ENCODE measurements around the gene MRPL54. TPM values are rescaled to one million over a fixed set of nuclear protein-coding genes. Genes with fewer than 3 reads are reported as not detected.
"Not testable (repeated sequence)": the region's sequence is repeated elsewhere in the genome, so short reads cannot be mapped to it uniquely, and the experiment has no call there.

The MRPL54 gene
- total RNA-seq, 1 donor from 2014 or later, result 73.8 TPM

DNA sequence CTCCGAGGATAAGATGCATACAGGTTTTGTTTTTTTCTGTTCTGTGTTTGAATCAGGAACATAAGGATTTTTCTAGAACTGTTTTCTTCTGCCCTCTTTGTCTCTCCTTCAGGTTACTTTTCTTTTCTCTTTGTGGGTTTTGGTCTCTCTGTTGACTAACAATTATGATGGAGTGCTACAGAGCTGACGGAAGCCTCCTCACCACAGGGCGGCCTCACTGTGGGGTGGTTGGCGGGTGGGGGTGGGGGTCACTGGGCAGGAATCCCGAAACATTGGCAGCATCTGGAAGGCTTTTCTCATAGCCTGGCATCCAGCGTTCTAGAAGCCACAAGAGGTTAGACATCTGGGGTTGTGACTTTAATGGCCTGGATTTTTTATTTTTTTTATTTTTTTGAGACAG lies 35.7 kb downstream of the MRPL54 start:
- DNase-seq (ENCODE audit: missing footprints) (no peak), ATAC-seq (no peak)
- intact Hi-C loops (cut with DNase I), result no loop called here

DNA sequence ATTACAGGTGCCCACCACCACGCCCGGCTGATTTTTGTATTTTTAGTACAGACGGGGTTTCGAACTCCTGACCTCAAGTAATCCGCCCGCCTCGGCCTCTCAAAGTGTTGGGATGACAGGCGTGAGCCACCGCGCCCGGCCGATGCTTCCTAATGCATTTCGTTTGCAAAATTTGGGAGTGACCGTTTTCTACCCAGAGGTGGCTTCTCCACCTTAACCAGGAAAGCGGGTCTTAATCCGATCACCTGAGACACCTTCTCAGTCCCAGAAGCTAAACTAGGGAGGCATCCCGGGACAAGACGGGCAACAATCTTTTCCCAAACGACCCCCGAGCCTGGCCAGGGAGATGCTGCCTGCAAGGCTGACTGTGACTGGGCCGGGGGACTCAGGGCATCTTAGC lies 38.5 kb downstream of the MRPL54 start:
- no peak for DNase-seq (ENCODE audit: missing footprints)
- intact Hi-C loops (cut with DNase I), result no loop called here
- no peak for ATAC-seq

DNA sequence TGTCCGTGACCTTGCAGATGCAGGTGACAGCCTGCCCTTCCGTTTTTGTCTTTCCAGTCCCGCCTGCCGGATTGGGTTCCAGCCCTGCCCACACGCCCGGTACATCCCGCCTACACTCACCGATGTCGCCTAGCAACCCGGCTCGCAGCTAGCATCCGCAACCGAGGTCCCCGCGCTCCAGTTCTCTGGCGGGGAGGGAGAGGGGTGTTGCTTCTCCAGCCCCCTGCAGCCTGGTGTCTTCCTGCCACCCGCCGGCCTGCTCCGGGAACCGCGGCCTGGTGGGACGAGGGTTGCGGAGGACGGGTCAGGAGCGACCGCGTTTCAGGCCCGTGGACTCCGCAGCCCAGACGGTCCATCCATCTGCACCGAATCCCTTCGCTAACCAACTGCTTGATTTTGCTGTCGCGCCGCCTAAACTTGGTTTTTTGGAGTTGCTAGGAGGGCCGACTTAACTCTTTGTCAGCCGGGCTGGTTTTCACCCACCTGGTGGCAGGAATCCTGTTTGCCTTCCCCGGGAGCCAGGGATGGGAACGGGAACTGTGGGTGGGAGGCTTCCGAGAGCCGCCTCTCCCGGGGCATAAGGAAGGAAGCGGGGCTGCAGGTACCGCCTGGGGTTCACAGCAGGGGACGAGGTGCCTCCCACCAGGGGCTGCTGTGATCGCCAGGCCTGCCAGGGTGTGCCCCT lies 39.1 kb downstream of the MRPL54 start:
- ATAC-seq (no peak), DNase-seq (ENCODE audit: missing footprints) (peak; percentile 23)
- intact Hi-C loops (cut with DNase I), result no loop called here

DNA sequence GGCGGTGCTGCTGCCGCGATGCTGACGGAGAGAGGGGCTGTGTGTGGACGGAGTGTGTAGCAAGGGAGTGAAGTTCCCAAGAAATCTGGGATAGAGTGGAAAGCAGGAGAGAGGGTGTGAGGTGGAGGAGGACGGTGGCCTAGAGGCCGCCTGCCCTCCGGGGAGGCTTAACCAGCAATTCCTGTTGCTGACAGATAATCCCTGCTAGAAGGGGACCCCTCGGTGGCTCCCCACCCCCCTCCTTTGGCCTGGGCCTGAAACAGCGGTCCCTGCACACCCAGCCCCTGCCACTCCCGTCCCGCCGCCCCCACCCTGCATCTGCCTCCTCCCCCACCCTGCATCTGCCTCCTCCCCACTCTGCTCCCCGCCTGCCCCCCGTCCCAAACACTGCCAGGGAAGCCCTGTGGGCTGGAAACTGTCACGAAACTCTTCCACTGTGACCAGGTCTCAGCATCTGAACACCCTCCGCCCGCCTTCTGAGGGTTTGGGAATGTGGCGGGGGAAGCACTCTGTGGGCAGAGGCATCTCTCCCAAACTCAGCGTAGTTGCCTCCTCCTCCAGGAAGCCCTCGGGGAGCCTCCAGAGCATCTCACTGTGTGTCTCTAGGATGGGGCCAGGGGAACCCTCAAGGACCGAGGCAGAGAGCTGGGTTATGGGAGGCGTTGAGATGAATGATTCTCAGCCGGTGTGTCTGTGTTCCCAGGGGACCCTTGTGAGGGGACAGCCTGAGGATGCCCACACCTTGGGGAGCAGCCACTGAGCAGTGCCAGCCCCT lies 40.8 kb downstream of the MRPL54 start:
- intact Hi-C loops (cut with DNase I), result no loop called here
- no peak for ATAC-seq
- no peak for DNase-seq (ENCODE audit: missing footprints)

DNA sequence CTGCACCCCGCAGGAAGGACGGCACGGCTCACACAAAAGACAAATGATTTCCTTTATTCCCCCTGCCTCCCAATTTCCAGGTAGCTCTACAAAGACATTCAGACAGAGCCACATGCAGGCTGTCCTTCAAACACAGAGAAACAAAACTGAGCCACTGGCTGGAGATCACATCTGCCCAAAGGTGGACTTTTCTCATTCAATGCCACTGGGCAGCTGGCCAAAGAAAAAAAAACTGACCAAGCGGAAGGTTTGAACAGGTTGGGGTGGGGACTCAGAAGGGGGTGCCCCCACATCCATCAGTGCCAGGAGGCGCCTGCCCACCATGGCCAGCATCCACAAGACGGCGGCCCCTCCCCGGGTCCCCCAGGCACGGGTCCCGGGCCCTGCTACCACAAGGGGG lies 41.5 kb downstream of the MRPL54 start:
- DNase-seq (ENCODE audit: missing footprints) (no peak), ATAC-seq (no peak)
- intact Hi-C loops (cut with DNase I), result no loop called here

DNA sequence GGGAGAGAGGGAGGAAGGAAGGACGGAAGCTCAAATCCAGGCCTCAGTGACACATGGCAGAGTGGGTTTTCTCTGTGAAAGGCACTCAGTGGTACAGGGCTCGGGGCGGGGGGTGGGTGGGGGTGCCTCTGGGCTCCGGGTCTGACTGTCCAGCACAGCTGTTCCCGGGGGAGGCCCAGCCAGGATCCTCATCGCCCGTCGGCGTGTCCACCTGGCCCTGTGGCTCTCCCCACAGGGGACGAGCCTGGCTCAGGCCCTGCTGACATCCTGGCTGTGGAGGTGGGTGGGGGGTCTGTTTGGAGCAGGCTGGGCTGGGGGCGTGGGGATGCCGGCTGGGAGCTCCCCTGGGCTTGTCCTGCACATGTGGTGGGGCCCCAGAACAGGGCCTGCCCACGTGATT lies 41.9 kb downstream of the MRPL54 start:
- ATAC-seq, result no peak
- intact Hi-C loops (cut with DNase I), result no loop called here

DNA sequence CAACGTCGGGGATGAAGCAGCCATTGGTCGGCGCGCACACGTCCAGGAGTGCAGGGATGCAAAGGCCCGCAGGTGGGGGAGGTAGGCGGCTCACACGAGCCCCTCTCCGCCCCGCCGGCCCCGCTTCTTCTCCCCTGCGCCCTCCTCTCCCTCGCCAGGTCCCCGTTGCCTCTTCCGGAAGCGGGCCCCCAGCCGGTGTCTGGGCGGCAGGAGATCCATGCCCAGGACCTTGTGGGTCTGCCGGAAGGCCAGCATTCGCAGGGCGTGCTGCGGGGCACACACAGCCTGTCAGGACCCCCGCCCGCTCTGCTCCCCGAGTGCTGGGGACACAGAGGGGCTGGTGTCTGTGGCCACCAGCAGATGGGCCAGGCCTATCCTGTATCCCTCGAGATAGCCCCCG lies 43.4 kb downstream of the MRPL54 start:
- no peak for DNase-seq (ENCODE audit: missing footprints)
- no peak for ATAC-seq
- intact Hi-C loops (cut with DNase I), result no loop called here

More for the DNA sequence above, 41.9 kb downstream of the MRPL54 start:
- no peak for DNase-seq (ENCODE audit: missing footprints)

DNA sequence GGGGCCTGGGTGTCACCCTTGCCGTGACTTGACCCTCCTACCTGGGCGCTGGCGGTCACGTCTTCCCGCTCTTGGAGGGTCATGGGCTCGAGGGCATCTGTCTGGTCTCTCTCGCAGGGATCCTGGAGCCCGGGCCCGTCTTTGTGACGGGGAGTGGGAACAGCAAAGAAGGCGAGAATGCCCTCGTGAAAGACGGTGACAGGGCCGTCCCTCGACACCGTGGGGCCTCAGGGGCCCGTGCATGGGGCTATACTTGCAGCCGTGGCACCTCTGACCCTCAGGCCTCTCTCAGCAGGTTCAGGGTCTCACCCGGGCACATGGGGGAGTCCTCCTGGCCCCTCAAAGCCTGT lies 44.6 kb downstream of the MRPL54 start:
- ATAC-seq, result no peak
- no peak for DNase-seq (ENCODE audit: missing footprints)
- intact Hi-C loops (cut with DNase I), result no loop called here

DNA sequence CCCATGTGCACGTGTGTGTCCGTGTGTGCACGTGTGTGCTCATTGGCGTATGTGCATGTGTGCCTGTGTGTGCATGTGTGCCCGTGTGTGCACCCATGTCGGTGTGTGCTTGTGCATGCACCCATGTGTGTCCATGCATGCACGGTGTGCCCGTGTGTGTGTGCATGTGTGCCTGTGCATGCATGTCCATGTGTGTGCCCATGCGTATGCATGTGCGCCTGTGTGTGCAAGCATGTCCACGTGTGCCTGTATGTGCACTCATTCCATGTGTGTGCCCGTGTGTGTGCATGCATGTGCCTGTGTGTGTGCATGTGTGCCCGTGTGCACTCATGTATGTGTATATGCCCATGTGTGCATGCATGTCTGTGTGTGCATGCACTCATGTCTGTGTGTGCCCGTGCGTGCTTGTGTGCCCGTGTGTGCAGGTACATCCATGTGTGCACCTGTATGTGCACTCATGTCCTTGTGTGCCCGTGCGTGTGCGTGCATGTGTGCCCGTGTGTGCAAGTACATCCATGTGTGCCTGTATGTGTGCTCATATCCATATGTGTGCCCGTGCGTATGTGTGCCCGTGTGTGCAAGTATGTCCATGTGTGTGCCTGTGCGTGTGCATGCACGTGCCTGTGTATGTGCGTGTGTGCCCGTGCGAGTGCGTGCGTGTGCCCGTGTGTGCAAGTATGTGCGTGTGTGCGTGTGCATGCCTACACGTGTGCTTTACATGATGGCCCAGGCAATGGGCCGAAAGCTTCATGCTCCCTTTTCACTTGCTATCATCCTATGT lies 45.3 kb downstream of the MRPL54 start:
- intact Hi-C loops (cut with DNase I), result no loop called here
- DNase-seq (ENCODE audit: missing footprints) (no peak), ATAC-seq (no peak)

DNA sequence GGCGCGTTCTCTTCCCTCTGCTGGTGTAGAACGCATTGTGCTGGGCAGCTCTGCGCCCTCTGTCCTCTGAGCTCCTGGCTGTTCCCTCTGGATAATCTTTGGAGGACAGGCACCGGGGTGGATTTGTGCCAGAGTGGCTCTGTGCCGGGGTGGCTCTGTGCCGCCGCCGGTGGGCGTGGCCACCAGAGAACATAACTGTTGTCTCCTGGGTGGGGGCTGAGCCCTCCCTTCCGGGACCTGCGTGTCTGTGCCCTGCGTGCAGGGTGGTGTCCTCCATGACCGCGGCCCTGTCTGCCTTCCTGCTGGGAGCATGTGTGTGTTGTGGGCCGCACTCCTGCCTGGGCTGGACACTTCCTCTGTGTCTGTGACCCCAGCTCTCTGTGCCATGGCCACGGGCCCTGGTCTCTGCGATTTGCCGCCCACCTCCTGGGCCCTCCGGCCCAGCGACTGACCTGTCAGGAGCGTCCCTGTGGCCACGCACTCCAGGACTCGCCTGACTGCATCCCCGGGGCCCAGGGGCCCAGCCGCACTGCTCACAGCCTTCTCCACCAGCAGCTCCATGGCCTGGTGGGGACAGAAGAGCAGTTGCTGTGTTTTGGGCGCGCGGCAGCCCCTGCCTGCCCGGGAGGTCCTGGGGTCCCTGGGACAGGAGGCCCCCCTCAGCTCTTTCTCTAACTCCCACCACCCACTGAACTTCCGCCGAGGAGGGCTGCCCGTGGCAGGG lies 46.1 kb downstream of the MRPL54 start:
- intact Hi-C loops (cut with DNase I), result no loop called here
- DNase-seq (ENCODE audit: missing footprints) (no peak), ATAC-seq (peak; percentile 45)

DNA sequence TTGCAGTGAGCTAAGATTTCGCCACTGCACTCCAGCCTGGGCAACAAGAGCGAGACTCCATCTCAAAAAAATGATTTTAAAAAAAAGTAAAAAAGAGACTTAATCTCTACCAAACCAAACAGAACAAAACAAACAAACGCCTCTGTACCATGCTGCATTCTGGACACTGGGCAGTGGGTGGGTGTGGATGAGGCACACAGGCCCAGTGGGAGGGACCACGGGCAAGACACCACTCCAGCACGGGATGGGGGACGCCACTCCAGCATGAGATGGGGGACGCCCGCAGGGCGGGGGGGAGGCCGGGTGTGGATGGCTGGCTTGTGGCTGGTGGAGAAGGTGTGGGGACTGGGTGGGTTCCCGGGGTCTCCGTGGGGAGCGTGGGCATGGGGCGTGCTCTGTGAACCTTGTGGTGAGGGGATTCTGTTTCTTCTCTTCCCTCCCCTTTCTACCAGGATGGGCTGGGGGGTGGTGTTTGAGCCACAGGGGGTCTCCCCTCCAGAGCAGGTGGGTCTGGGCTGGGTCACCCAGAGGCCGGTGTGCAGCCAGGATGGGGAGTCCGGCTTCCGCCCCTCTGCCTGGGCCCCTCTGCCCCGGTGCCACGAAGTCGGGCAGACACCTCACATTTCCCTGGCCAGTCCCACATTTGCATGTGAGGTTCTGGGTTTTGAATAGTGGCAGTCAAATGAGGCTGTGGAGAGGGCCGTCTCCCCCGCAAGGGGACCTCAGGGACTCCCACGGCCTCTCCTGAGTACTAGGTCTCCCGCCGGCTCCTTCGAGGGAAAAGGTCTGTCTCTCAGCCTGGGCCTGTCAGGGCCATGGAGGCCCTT lies 47.6 kb downstream of the MRPL54 start:
- ATAC-seq, result no peak
- DNase-seq (ENCODE audit: missing footprints), result no peak
- intact Hi-C loops (cut with DNase I), result no loop called here

DNA sequence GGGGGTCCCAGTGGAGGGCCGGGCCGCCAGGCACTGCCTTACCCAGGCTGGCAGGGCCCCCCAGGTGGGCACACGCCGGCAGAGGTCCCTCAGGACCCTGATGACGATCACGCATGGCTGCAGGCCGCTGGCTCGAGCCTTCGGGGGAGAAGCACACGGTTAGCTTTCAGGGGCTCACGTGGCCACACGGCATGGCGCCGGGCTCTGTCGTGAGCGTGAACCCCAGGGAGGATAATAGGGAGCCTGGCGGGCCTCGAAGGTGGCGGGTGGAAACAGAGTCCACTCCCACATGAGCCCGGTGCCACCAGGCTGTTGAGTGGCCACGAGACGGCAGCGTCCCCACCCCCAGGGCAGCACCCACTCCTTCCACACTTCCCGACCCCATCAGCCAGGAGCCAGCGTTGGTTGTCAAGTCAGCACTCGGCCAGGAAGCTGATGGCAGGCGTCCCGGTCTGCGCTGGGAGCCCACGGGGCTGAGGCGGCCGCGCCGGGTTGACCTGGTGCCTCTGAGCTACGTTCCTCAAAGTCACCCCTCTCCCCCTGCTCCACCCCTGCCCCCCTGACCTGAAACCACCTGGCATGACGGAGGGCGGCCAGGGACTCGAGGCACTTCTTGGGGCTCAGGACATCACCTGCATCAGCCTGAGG lies 48.4 kb downstream of the MRPL54 start:
- DNase-seq (ENCODE audit: missing footprints) (no peak), ATAC-seq (no peak)
- intact Hi-C loops (cut with DNase I), result no loop called here

DNA sequence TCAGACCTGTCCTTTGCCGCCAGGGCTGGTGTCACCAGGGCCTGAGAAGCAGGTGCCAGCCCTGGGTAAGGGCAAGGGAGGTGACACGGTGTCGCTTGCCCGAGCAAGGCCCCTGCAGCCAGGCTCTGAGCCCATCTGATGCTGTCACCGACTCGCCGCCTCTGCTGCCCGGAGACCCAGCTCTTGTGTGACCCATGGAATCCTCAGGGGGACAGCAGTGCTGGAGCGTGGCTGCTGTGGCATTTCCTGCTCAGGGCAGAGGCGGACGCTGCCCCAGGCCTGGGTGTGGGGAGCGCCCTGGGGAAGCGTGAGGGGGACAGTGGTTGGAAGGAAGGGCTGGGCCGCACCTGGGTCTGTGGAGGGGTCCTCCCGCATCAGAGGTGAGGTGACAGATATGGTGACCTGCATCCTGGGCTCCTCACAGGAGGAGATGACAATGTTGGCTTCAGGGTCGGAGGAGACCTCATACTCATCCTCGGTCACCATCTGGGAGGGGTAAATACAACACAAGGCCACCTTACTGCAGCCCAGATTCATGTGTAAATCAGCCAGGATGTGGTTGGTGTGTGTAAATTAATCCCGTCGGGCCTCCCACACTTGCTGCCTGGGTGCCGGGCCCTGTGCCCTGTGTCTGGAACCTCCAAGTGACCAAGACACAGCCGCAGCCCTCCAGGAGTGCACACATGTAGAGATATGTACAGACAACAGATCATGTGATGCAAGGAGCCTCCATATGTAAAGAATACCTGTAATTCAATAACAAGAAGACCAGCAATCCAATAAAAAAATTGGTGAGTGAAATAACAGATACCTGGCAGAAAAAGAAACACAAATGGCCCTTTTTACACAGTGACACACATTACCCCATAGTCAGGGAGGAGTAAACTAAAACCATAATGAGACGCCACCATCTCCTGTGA lies 51.3 kb downstream of the MRPL54 start:
- intact Hi-C loops (cut with DNase I), result no loop called here
- ATAC-seq (no peak), DNase-seq (ENCODE audit: missing footprints) (no peak)

DNA sequence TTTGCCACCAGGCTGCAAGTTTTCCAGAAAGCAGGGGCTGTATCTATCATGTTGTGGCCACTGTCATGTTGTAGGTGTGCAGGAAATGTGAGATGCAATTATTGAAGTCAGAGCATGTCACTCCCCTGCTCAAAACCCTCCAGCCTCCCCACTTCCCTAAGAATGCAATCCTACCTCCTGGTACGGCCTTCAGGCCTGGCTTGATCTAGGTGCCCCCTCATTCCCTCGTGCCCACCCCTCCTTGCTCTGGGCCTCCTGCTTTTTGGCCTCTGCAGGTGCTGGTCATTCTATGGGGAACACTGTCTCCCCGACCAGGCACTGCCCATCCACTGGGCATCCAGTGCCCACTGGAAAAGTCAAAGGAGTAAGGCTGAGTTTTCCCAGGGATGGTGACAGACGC lies 52.2 kb downstream of the MRPL54 start:
- ATAC-seq (no peak), DNase-seq (ENCODE audit: missing footprints) (no peak)
- intact Hi-C loops (cut with DNase I), result no loop called here

DNA sequence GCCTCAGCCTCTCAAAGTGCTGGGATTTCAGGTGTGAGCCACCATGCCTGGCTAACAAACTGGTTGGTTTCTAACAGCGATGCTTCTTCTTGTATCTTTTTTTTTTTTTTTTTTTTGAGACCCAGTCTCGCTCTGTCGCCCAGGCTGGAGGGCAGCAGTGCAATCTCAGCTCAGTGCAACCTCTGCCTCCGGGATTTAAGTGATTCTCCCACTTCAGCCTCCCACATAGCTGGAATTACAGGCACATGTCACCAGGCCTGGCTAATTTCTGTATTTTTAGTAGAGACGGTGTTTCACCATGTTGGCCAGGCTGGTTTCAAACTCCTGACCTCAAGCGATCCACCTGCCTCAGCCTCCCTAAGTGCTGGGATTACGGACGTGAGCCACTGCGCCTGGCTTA lies 53.7 kb downstream of the MRPL54 start:
- intact Hi-C loops (cut with DNase I); ATAC-seq; DNase-seq (ENCODE audit: missing footprints): not testable (repeated sequence)

DNA sequence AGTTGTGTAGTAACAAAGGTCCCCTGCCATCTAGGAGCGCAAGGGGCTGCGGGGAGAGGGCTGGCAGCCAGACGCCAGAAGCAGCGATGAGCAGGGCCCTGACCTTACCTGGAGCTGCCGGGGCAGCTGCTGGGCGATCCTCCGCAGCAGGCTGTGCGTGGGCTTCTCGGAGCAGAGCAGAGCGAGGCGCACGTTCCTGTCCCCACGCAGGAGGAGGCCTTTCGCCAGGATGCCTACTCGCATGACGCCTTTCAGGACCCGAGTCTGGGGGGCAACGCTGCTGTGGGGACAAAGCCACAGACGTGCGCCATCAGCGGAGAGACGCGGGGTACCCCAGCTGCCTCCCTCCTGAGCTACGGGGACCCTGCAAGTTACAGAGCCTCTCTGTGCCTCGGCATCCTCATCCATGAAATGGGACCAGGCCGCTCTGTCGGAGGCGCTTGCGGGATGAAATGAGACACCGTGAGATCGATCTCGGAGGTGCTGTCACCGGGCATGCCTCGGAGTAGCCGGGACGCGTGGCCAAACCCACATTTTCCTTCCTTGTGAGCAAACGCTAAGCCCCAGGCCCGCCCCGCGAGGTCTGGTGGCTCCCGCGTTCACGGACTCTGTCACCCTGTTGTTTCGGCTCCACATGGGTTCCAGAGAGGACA lies 54.2 kb downstream of the MRPL54 start:
- intact Hi-C loops (cut with DNase I), result no loop called here
- DNase-seq (ENCODE audit: missing footprints), result no peak
- ATAC-seq, result no peak

Data from Right ventricle myocardium inferior (tissue), 1 donor.